GM18858 (cell line): ENCODE measurements around the gene LUC7L2.
"Not testable (repeated sequence)": the region's sequence is repeated elsewhere in the genome, so short reads cannot be mapped to it uniquely, and the experiment has no call there.

ENCODE experiments used
- ATAC-seq: cut with Tn5 transposase; IDR thresholded peaks from one replicate; pipeline ENCODE4 v1.9.1; 2021; ENCODE audit not compliant: unreplicated experiment

The LUC7L2 gene

DNA sequence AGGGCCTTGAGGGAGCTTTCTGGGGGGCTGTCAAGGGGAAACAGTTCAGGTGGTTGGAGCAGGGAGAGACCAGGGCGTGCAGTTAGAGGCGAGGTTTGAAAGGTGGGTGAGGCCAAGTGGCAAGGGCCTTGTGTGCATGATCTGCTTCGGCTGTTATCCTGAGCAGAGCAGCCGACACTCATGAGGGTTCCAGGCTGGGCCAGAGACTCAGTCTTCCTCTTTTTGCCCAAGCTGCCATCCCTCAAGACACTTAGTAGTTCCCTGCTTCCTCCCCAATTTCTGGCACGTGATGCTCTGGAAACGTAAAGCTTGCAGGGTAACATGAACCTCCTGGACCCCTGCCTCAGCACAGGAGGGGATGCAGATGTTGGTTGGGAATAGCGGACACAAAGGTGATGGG lies 79.7 kb downstream of the LUC7L2 start:
- no peak for ATAC-seq

DNA sequence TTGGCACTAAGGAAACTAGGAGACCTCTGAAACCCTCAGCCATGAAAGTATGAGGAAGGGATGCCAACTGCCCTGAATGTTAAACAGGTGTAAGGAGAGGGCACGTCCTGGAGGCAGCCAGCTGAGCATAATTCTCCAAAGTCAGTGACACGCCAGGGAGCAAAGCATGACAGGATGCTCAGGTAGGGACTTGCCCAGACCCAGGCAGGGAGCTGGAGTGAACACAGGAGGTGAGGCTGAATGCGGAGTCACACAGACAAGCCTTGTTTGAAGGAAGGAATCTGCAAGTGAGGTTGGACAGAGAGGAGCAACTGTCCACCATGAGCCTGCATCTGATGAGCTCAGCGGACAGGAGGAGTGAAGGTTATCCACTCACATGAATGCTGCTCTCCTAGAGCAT lies 82.3 kb downstream of the LUC7L2 start:
- ATAC-seq, result no peak

DNA sequence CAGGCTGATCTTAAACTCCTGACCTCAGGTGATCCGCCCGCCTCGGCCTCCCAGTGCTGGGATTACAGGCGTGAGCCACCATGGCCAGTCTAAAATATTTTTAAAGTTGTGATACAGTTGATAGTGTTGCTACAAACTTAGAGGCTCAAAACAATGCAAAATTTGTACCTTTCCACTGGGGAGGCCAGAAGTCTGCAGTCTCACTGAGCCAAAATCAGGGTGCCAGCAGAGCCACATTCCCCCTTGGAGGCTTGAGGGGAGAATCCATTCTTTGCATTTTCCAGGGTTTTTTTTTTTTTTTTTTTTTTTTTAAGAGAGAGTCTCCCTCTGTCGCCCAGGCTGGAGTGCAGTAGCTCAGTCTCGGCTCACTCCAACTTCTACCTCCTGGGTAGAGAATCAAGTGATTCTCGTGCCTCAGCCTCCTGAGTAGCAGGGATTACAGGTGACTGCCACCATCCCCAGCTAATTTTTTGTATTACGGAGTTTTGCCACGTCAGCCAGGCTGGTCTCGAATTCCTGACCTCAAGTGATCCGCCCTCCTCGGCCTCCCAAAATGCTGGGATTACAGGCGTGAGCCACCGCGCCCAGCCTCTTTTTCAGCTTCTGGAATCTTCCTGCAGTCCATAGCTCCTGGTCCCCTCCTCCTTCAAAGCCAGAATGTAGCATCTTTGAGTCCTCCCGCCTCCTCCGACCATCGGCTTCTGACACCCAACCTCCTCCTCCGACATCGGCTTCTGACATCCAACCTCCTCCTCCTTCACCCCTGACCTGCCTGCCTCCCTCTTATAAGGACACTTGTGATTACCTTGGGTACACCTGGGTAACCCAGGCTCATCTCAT lies 86.6 kb downstream of the LUC7L2 start:
- ATAC-seq, result no peak

DNA sequence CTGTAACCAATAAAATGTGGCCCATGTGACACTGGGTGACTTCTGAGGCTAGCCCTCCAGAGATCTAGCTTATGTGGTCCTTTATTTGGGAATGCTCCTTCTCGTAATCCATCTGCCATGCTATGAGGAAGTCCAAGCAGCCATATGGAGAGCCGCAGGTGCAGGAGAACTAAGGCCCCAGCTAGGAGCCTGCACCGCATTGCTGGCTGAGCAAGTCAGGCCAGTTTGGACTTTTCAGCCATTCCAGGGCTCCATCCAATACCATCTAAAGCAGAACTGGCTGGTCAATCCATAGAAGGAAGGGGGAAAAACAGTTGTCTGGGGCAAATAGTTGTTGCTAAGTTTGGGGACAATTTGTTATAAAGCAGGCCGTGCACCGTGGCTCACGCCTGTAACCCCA lies 91.2 kb downstream of the LUC7L2 start:
- ATAC-seq, result no peak

DNA sequence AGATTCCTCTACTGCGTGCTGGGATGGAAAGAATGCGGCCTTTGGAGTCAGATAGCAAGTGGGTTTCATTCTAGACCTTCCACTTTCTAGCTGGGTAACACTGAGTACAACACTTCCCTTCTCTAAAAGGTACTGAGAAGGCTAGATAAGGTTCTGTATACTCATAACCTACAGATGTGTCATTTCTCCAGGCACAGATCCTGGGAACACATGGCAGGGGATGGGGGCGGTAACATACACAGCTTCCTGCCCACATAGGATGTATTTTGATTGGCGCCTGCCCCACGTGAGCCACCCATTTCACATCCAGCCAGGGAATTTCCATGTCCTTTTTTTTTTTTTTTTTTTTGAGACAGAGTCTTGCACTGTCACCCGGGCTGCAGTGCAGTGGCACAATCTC lies 91.9 kb downstream of the LUC7L2 start:
- ATAC-seq, result no peak

DNA sequence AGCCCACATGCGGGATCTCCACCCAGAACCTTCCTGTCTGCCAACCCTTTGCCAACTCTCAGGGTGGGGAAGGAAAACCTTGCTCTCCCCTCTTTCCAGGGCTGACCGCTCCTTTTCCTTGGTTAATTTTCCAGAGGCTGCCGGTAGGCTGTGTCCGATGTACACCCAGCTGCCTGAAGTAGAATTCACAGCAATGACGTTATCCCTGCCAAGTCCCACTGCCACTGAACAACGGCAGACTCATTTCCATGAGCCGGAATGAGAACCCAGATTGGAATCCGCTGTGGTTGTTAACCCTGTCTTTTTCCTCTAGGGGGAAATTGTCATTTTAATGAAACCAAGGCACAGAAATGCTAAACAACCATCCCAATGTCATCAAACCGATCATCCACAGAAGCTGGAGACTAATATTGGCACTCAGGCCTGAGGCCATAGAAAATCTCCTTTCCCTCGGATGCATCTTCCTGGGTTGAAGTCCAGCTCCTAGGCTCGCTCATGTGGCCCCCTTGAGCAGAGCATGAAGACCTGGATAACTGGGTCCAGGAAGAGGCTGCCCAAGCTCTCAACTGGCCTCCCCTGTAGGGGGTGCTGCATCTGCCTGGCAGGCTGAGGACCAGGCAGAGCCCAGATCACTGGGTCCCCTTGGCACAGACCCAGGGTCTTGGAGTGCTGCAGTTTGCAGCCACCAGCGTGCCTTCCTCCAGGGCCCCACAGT lies 93.4 kb downstream of the LUC7L2 start:
- ATAC-seq, result no peak

DNA sequence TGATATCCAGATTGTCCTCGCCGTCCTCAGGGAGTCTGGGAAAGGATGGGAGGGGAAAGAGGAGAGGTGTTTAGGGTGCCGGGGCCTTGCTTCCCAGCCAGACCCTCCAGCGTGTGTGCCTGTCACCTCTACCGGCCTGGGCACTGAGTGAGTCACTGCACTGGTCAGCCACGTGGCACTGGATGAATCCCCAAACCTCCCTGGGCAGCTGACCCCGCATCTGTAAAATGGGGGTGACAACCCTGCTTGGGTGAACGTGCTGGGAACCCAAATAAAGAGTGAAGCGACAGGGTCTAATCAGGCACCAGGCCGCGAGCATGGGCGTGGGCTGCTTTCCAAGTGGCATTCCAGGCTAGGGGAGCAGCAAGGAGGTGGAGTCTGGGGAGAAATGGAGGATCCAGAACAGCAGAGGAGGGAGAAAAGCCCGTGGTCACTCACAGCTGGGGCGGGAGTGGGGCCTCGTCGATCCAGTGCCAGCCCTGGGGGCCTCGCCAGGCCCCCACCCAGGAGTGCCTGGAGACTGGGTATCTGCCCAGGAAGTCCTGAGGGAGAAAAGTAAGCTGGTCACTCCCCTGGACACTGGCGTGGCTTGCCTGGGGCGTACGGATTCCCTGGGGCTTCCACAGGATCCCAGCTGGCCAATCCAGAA lies 94.1 kb downstream of the LUC7L2 start:
- ATAC-seq, result no peak

DNA sequence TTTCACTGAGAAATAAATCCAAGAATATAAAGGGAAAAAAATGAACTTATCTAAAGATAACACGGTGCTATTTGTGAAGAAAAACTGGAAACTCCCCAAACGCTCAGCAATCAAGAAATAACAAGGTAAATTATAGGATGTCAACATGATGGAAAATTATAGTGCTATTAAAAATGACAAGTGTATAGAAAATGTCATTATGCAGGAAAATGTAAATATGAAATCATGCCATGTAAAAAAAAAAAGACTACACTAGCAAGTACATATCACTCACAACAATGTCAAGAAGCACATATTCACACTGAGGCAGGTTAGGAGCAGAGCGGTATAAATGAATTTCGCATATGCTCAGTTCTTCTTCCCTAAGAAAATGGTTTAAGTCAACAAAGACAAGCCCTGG lies 96.1 kb downstream of the LUC7L2 start:
- no peak for ATAC-seq

DNA sequence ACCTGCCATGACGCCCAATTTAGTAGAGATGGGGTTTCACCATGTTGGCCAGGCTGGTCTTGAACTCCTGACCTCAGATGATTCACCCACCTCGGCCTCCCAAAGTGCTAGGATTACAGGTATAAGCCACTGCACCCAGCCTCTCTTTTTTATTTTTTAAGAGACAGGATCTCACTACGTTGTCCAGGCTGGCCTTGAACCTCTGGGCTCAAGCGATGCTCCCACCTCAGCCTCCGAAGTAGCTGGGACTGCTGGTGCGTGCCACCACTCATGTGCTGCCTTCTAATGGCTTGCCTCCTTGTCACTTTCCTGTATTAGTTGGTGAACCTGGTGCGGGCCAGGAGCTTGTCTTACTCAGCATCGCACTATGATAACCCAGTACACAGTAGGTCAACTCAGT lies 96.8 kb downstream of the LUC7L2 start:
- no peak for ATAC-seq

DNA sequence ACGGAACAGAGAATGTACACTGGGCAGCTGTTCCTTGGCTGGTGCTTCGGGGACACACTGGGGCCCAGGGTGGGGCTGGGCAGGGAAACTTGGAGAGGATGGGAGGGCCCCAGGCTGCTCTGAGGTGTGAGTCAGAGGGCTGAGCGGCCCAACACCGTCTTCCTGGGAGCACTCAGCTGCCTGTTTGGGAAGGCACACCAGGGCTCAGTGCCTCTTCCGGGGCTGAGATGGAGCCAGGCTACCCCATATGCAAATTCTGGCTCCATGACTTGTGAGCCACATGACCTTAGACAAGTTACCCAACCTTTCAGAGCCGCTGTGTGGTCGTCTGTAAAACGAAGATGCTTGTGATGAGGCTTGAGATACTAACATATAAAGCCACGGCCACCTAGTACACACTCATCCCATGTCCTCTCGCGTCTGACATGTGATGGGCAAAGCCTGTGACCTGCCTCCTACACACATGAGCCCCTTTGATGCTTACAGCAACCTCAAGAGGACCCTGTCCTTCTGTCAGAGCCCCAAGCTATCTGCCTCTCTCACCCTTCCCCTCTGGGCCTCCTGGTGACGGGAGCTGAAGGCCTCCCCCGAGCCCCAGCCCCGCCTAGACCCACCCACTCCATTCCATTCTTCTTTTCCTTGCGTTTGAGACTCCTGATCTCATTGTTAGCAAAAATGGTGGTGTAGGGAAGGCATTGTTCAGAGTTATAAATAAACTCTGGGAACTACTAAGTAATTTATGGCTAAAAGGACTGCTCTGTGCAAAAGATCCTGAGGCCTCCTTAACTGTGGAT lies 97.7 kb downstream of the LUC7L2 start:
- ATAC-seq, result no peak

DNA sequence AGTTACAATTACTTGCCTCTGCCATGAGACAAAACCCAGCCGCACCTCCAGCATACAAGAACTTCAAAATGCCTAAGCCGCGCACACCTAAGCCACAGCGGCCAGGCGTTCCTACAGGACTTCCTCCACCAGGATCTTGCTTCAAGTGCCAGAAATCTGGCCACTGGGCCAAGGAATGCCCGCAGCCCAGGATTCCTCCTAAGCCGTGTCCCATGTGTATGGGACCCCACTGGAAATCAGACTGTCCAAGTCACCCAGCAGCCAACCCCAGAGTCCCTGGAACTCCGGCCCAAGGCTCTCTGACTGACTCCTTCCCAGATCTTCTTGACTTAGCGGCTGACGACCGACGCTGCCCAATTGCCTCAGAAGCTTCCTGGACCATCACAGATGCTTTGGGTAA lies 103.7 kb downstream of the LUC7L2 start:
- ATAC-seq, result not testable (repeated sequence)

DNA sequence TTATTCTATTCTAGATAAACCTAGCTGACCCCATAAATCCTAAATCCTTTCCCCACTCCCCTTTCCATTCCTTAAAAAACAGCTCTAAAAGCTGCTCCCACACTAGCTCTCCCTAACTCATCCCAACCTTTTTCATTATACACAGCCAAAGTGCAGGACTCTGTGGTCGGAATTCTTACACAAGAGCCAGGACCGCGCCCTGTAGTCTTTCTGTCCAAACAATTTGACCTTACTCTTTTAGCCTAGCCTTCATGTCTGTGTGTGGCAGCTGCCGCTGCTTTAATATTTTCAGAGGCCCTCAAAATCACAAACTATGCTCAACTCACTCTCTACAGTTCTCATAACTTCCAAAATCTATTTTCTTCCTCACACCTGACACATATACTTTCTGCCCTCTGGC lies 104.8 kb downstream of the LUC7L2 start:
- ATAC-seq, result not testable (repeated sequence)

DNA sequence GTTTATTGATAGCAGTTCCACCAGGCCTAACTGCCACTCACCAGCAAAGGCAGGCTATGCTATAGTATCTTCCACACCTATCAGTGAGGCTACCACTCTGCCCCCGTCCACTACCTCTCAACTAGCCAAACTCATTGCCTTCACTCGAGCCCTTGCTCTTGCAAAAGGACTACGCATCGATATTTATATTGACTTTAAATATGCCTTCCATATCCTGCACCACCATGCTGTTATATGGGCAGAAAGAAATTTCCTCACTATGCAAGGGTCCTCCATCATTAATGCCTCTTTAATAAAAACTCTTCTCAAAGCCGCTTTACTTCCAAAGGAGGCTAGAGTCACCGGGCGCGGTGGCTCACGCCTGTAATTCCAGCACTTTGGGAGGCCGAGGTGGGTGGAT lies 105.4 kb downstream of the LUC7L2 start:
- not testable (repeated sequence) for ATAC-seq

DNA sequence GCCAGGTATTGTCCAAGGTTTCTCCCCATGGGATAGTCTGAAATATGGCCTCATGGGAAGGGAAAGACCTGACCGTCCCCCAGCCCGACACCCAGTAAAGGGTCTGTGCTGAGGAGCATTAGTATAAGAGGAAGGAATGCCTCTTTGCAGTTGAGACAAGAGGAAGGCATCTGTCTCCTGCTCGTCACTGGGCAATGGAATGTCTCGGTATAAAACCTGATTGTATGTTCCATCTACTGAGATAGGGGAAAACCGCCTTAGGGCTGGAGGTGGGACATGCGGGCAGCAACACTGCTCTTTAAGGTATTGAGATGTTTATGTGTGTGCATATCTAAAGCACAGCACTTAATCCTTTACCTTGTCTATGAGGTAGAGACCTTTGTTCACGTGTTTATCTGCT lies 108.0 kb downstream of the LUC7L2 start:
- ATAC-seq, result not testable (repeated sequence)

DNA sequence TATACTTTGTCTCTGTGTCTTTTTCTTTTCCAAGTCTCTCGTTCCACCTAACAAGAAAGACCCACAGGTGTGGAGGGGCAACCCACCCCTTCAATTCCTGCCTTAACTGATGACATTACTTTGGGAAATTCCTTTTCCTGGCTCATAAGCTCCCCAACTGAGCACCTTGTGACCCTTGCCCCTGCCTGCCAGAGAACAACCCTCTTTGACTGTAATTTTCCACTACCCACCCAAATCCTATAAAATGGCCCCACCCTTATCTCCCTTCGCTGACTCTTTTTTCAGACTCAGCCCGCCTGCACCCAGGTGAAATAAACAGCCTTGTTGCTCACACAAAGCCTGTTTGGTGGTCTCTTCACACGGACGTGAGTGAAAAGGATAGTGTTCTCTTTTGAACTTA lies 108.6 kb downstream of the LUC7L2 start:
- ATAC-seq, result not testable (repeated sequence)

DNA sequence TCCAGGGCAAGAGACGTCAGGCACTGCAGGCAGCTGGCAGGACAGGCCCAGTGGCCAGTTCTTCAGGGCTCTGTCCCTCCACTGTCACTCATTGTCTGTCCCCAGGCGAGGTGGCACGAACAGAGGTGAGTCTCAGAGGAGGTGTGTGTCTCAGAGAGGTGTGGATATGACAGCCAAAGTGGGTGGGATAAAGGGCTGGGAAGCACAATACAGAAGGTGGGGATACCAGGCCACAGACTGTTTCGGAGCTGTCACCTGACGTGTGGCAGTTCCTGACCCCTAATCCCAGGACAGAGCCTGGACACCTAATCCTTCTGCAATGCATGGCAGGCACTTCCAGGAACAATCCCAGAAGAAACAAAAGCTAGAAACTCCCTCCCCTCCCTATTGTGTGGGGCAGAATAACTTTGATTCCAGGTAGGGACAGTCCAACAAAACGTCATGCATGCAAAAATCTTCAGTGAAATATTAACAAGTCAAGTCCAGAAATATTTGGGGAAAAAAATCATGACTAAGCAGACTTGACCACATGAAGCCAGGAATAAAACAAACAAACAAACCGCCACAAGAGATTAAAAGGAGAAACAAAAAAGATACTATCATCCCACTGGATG lies 112.2 kb downstream of the LUC7L2 start:
- ATAC-seq, result no peak
